Progenitor cell of endocrine pancreas (in vitro differentiated cells): ENCODE data around the gene LBHD2. TPM values are rescaled to one million over a fixed set of nuclear protein-coding genes. Genes with fewer than 3 reads are reported as not detected.

Experiments used
- DNase-seq: peaks from one replicate; pipeline ENCODE4 v3.0.0; 2021; ENCODE audit warnings: low spot score; ENCODE audit not compliant: unreplicated experiment
- H3K27ac Mint-ChIP-seq: 2 replicates; pipeline ENCODE4 v1.8.0; 2021; ENCODE audit warnings: mild to moderate bottlenecking, moderate library complexity, mixed read lengths
- H3K27me3 Mint-ChIP-seq: 2 replicates; pipeline ENCODE4 v1.8.0; 2021; ENCODE audit warnings: mixed read lengths
- H3K36me3 Mint-ChIP-seq: 2 replicates; pipeline ENCODE4 v1.8.0; 2022; ENCODE audit warnings: mixed read lengths; ENCODE audit not compliant: insufficient read depth
- H3K4me1 Mint-ChIP-seq: 2 replicates; pipeline ENCODE4 v1.8.0; 2021; ENCODE audit warnings: low read depth, mixed read lengths
- H3K4me3 Mint-ChIP-seq: 2 replicates; pipeline ENCODE4 v1.8.0; 2021; ENCODE audit warnings: low read depth, mild to moderate bottlenecking, moderate library complexity, mixed read lengths
- H3K9me3 Mint-ChIP-seq: 2 replicates; pipeline ENCODE4 v1.8.0; 2021; ENCODE audit warnings: low read depth, mixed read lengths
- total RNA-seq: library from RNA; stranded (reverse); gene quantifications from 2 replicates; pipeline ENCODE4 v1.2.1, GENCODE V29; 2021
- TF ChIP-seq, protein P1 (sequence below): fragments of 200-600 bp; sonication (generic); IDR thresholded peaks from one replicate; pipeline ENCODE4 v1.5.0; 2021; ENCODE audit warnings: antibody characterized with exemption, mild to moderate bottlenecking; ENCODE audit not compliant: unreplicated experiment

LBHD2 gene
- total RNA-seq, 1 donor from 2014 or later, result not detected

GRCh38 chr14:103133210-103134140, 49.5 kb downstream of the LBHD2 start:
- TF ChIP-seq, protein P1, sequence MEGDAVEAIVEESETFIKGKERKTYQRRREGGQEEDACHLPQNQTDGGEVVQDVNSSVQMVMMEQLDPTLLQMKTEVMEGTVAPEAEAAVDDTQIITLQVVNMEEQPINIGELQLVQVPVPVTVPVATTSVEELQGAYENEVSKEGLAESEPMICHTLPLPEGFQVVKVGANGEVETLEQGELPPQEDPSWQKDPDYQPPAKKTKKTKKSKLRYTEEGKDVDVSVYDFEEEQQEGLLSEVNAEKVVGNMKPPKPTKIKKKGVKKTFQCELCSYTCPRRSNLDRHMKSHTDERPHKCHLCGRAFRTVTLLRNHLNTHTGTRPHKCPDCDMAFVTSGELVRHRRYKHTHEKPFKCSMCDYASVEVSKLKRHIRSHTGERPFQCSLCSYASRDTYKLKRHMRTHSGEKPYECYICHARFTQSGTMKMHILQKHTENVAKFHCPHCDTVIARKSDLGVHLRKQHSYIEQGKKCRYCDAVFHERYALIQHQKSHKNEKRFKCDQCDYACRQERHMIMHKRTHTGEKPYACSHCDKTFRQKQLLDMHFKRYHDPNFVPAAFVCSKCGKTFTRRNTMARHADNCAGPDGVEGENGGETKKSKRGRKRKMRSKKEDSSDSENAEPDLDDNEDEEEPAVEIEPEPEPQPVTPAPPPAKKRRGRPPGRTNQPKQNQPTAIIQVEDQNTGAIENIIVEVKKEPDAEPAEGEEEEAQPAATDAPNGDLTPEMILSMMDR, result no peak
- no peak for DNase-seq
- Mint-ChIP-seq H3K27ac (no peak overlapping the region), H3K4me1 (peaks cover 3% of the 10 kb centered on the region), H3K27me3 (peaks cover 15% of the 10 kb centered on the region), H3K4me3 (no peak overlapping the region), H3K36me3 (no peaks in the 10 kb centered on the region), H3K9me3 (no peaks in the 10 kb centered on the region)

DNA sequence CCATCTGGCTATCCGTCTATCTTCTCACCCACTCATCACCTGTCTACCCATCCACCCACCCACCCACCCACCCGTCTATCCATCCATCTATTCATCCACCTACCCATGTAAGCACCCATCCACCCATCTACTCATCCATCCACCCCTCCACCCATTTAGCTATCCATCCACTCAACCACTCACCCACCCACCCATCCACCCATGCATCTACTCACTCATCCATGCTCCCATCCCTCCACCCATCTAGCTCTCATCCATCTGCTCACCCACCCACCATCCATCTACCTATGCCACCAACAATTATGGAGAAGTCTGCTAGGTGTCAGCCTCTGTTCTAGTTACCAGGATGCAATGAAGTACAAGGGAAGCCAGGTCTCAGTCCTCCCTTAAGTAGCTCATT, 50.4 kb downstream of the LBHD2 start:
- Mint-ChIP-seq H3K4me1 (peaks cover 8% of the 10 kb centered on the region), H3K4me3 (no peak overlapping the region), H3K9me3 (no peaks in the 10 kb centered on the region), H3K27ac (no peak overlapping the region), H3K36me3 (no peaks in the 10 kb centered on the region), H3K27me3 (peaks cover 11% of the 10 kb centered on the region)
- TF ChIP-seq, protein P1, result no peak
- DNase-seq, result no peak

DNA sequence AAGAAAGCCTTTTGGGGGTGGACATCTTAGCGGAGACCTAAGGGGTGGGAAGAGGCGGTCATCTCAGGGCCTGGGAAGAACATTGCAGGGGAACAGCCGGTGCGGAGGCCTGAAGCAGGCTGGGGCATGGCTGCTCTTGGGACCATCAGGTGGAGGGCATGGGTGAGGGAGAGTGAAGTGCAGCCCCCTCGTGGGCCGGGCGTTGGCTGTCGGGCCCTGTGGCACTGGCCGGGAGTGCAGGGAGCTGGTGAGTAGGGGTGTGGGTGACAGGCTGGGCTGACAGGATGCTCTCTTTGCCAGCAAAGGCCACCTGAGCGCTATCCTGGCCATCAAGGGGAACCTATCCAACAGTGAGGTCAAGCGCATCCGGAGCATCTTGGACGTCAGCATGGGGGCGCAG, 50.9 kb downstream of the LBHD2 start:
- H3K4me3 Mint-ChIP-seq, result no peak overlapping the region
- H3K36me3 Mint-ChIP-seq, result no peaks in the 10 kb centered on the region
- no peak overlapping the region for H3K27ac Mint-ChIP-seq
- peaks cover 16% of the 10 kb centered on the region for H3K27me3 Mint-ChIP-seq
- no peak for DNase-seq
- no peaks in the 10 kb centered on the region for H3K9me3 Mint-ChIP-seq
- peaks cover 12% of the 10 kb centered on the region for H3K4me1 Mint-ChIP-seq
- TF ChIP-seq, protein P1, result no peak

- Mint-ChIP-seq H3K9me3 (no peaks in the 10 kb centered on the region), H3K4me1 (peaks cover 12% of the 10 kb centered on the region), H3K36me3 (no peaks in the 10 kb centered on the region), H3K27me3 (peaks cover 19% of the 10 kb centered on the region), H3K4me3 (no peak overlapping the region), H3K27ac (no peak overlapping the region)
- TF ChIP-seq, protein P1, result no peak
- no peak for DNase-seq
These were observed 51.6 kb downstream of the LBHD2 start for GRCh38 chr14:103135333-103136260.
